ENCODE results near the gene HECTD4. TPM values are rescaled to one million over a fixed set of nuclear protein-coding genes. Genes with fewer than 3 reads are reported as not detected.

Gene HECTD4
- total RNA-seq, 1 experiment from 2014 or later = 30.0 TPM

DNA sequence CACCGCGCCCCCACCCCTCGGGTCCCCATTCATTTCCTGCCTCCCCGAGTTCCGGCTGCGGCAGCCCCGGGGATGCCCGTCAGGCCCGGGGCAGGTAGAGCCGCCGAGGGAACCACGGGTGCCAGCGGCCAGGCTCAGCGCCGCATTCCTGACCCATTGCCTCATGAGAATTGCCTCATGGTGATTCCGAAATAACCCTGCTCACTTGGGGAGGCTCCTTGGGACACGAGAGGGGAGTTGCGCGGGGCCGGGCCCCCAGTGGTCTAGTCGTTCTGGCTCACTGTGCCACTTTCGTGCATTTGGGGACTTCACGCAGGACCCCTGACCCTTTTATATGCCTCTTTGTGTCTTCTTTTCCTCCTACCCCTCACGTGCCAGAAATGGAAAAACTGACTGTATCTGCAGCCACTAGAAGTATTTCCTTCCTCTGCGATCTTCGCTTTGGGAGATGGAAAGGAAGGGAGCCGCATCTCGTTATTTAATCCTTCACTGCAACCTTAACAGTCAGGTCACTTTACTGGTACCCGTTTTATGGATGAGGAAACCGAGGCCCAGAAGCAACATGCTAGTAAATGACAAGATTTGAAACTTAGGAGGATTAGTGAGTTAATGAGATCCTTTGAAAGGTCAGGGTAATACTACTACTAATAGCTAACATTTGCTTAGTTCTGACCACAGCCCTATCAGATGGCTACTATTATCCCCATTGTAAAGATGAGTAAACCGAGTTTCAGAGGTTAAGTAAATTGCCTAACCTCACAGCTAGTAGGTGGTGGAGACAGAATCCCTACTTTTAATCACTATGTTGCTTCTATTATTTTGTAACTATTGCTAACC, 37.3 kb upstream of the HECTD4 start:
- Histone ChIP-seq H3K9ac (ENCODE audit: extremely low read depth, insufficient read length, low read length) (peak overlapping the region; percentile 48), H2BK12ac (ENCODE audit: insufficient read length, low read depth, low read length) (no peak overlapping the region), H2BK5ac (ENCODE audit: insufficient read length, low read length) (no peak overlapping the region), H3K14ac (ENCODE audit: insufficient read depth, low read length) (peak overlapping the region; percentile 94; the same call in 1 of the 2 replicates), H4K91ac (ENCODE audit: insufficient read length, low read depth, low read length) (no peak overlapping the region), H3K9me3 (ENCODE audit: control insufficient read depth, low read depth, low read length) (no peaks in the 10 kb centered on the region), H2AK5ac (ENCODE audit: insufficient read length, low read length) (no peak overlapping the region), H4K8ac (replicated peaks; ENCODE audit: insufficient read length, low read depth, low read length) (no peak overlapping the region), H3K4ac (ENCODE audit: low read depth, low read length) (no peak overlapping the region), H2BK120ac (ENCODE audit: low read depth, low read length, poor library complexity, severe bottlenecking) (no peak overlapping the region), H4K20me1 (ENCODE audit: control insufficient read depth, insufficient read depth, insufficient read length) (no peaks in the 10 kb centered on the region), H3K27me3 (ENCODE audit: insufficient read depth, low read length) (no peaks in the 10 kb centered on the region), H3K23me2 (ENCODE audit: insufficient read length, low read depth, low read length, poor library complexity, severe bottlenecking) (peaks cover 3% of the 10 kb centered on the region), H4K5ac (ENCODE audit: insufficient read length, low read depth, low read length) (no peak overlapping the region), H3T11ph (ENCODE audit: low read length) (no peak overlapping the region), H3K23ac (ENCODE audit: insufficient read length, low read depth, low read length) (no peak overlapping the region), H3K4me1 (ENCODE audit: insufficient read depth, low read length) (no peaks in the 10 kb centered on the region), H3K56ac (ENCODE audit: insufficient read length, low read depth, low read length) (no peak overlapping the region), H2BK15ac (ENCODE audit: low read depth, low read length) (no peak overlapping the region), H3K79me1 (ENCODE audit: insufficient read depth, low read depth, low read length, poor library complexity, severe bottlenecking) (peaks cover 6% of the 10 kb centered on the region), H2BK20ac (ENCODE audit: low read depth, low read length, poor library complexity, severe bottlenecking) (no peak overlapping the region), H3K4me2 (ENCODE audit: insufficient read depth, insufficient read length, low read length) (peak overlapping the region; percentile 55), H3K79me2 (ENCODE audit: insufficient read depth, low read length) (peaks cover 26% of the 10 kb centered on the region), H3K27ac (ENCODE audit: insufficient read length, low read depth, low read length) (no peak overlapping the region), H2AFZ (ENCODE audit: low read length) (no peak overlapping the region), H3K18ac (ENCODE audit: insufficient read length, low read depth, low read length) (peak overlapping the region; percentile 78)
- H3K27ac Mint-ChIP-seq = peak overlapping the region; percentile 89 to 99 (median 98)
- peak; percentile 73 for DNase-seq
- peaks cover 10 to 13% of the 10 kb centered on the region in 2 experiments; a peak in 2 of 4 replicates for H3K4me1 Mint-ChIP-seq
- peaks cover 0 to 3% of the 10 kb centered on the region in 2 experiments; a peak in 1 of 5 replicates for H3K9me3 Mint-ChIP-seq
- no CpG with 5 or more reads among the region's 31 CpGs for WGBS (ENCODE audit: extremely low coverage, insufficient read length, low lambda C conversion rate)
- H3K36me3 Mint-ChIP-seq (ENCODE audit: insufficient read depth in 1 of 3, low read depth in 3 of 3) = peaks cover 0 to 7% (median 7%) of the 10 kb centered on the region in 3 experiments; a peak in 4 of 7 replicates
- peaks cover 2% of the 10 kb centered on the region; the same call in 1 of the 2 replicates for H3K27me3 Mint-ChIP-seq (ENCODE audit: low read depth)
- TF ChIP-seq, protein P1, sequence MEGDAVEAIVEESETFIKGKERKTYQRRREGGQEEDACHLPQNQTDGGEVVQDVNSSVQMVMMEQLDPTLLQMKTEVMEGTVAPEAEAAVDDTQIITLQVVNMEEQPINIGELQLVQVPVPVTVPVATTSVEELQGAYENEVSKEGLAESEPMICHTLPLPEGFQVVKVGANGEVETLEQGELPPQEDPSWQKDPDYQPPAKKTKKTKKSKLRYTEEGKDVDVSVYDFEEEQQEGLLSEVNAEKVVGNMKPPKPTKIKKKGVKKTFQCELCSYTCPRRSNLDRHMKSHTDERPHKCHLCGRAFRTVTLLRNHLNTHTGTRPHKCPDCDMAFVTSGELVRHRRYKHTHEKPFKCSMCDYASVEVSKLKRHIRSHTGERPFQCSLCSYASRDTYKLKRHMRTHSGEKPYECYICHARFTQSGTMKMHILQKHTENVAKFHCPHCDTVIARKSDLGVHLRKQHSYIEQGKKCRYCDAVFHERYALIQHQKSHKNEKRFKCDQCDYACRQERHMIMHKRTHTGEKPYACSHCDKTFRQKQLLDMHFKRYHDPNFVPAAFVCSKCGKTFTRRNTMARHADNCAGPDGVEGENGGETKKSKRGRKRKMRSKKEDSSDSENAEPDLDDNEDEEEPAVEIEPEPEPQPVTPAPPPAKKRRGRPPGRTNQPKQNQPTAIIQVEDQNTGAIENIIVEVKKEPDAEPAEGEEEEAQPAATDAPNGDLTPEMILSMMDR (conservative IDR thresholded peaks at IDR 0.05) = no peak
- peak overlapping the region; percentile 90 to 94 for H3K4me3 Mint-ChIP-seq

Measured in H9 (cell line).